ENCODE data around the gene PCIF1.
"Not testable (repeated sequence)": the region's sequence is repeated elsewhere in the genome, so short reads cannot be mapped to it uniquely, and the experiment has no call there.

The PCIF1 gene

DNA sequence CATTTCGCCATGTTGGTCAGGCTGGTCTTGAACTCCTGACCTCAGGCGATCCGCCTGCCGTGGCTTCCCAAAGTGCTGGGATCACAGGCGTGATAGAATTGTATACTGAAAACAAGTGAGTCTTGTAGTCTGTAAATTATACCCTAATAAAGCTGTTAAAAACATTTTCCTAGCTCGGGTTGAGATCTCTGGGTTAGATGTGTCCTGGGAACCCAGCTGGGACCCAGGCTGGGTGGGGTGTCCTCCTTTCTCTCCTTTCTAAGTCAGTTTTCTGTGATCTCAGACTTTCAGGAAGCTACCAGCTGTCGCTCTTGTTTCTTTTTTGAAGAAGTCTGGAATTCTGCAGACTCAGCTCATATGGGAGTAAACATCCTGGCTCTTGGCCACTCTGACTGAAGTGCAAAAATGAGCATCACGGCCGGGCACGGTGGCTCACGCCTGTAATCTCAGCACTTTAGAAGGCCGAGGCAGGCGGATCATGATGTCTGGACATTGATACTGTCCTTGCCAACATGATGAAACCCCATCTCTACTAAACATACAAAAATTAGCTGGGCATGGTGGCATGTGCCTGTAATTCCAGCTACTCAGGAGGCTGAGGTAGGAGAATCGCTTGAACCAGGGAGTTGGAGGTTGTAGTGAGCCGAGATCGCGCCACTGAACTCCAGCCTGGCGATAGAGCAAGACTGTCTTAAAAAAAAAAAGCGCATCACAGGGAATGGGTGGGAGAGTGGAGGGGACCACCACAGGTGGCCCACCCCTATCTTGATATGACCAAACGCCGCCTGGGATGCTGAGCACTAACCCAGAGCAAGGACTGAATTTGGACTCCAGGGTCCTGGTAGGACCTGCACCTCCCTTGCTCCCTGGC lies 9.9 kb upstream of the PCIF1 start:
- no peak for DNase-seq

DNA sequence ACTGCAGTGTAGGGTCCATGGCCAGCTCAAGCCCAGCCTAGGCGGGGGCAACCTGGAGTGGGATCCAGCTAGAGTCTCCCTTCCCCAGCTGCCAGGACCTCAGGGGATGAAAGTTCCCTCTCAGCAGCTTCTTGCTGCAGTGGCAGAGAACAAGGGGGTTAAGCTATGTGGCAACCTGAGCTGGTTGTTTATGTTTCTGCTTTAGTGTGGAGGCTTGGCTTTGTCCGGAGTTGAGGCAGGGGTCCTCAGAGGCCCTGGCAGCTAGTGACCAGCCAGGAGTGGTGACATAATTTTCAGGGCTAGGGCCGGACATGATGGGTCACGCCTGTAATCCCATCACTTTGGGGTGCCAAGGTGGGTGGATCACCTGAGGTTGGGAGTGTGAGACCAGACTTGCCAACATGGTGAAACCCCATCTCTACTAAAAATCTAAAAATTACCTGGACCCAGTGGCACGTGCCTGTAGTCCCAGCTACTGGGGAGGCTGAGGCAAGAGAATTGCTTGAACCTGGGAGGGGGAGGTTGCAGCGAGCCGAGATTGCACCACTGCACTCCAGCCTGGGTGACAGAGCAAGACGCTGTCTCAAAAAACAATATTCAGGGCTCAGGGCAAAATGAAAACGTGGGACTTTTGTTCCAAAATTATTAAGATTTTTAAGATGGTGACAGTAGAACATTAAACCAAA lies 8.5 kb upstream of the PCIF1 start:
- DNase-seq: no peak

DNA sequence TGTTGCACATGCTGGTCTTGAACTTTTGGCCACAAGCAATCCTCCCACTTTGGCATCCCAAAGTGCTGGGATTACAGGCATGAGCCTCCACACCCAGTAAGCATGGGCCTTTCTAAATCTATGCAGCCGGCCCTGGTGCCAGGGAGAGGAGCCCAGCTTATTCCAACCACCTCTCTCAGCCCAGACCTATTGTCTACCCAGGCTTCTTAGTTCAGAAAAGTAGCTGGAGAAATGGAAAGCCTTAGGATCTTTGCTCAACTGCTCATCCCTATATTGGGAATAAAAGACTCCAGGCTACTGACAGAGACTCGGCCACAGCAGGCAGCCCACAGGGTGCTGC lies 7.8 kb upstream of the PCIF1 start:
- no peak for DNase-seq

DNA sequence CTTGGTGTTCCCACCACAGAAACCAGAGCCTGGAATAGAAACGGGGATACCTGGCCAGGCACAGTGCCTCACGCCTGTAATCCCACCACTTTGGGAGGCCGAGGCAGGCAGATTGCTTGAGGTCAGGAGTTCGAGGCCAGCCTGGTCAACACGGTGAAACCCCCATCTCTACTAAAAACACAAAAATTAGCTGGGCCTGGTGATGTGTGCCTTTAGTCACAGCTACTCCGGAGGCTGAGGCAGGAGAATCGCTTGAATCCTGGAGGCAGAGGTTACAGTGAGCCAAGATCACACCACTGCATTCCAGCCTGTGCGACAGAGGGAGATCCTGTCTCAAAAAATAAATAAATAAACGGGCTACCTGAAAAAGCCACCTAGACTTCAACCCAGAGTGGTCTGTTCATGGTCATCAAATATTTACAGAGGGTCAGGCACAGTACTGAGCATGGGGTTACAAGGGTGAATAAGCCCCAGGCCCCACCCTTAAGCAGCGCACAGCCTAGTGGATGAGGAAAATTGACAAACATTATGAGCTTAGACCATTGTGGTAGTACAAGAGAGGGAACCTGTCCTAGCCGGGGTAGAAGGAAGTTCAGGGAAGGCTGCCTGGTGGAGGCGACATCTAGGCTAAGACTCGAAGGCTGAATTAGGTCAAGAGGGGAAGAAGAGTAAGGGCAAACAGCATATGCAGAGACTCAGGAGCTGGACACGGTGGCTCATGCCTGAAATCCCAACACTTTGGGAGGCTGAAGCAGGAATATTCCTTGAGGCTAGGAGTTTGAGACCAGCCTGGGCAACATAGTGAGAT lies 7.2 kb upstream of the PCIF1 start:
- DNase-seq: no peak

DNA sequence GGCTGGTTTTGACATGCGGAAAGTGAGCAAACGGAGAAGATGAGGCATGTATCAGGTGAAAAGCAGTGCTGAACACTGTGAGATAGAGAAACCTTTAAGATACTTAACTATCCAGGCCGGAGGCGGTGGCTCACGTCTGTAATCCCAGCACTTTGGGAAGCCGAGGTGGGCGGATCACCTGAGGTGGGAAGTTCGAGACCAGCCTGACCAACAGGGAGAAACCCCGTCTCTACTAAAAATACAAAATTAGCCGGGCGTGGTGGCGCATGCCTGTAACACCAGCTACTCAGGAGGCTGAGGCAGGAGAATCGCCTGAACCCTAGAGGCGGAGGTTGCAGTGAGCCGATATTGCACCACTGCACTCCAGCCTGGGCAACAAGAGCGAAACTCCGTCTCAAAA lies 2.8 kb upstream of the PCIF1 start:
- DNase-seq: not testable (repeated sequence)

DNA sequence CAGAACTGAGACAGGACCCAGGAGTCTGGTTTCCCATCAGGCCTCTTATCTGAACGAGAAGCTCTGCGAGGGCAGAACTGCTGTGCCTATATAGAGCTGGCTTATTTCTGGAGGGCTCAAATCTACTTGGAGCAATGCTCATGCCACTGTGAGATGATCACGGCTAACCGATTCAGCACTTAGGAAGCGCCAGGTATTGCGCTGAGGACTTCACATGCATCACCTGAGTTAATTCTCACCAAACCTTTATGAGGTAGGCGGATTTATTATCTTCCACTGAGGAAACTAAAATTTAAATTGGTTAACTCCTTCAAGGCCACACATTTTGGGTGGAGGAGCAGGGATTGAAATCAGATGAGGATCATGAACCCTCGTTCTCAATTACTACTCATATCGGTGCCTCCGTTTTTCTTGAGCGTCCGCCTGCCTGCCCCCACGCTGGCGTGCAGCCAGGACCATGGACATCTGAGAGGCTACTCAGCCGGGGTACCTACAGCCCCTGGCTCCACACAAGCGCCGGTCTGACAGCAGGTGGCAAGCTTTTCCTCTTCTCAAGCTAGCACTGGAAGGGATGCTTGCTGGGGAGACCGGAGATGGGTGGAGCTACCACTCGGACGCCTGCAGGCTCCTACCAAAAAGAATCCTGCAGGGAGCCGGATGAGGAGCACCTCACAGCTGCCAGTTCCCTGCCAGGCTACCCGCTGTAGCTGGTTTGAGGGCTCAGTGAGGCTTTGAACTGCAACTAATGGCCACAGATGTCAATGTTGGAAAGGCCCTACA lies 1.0 kb upstream of the PCIF1 start:
- DNase-seq: peak; percentile 26

DNA sequence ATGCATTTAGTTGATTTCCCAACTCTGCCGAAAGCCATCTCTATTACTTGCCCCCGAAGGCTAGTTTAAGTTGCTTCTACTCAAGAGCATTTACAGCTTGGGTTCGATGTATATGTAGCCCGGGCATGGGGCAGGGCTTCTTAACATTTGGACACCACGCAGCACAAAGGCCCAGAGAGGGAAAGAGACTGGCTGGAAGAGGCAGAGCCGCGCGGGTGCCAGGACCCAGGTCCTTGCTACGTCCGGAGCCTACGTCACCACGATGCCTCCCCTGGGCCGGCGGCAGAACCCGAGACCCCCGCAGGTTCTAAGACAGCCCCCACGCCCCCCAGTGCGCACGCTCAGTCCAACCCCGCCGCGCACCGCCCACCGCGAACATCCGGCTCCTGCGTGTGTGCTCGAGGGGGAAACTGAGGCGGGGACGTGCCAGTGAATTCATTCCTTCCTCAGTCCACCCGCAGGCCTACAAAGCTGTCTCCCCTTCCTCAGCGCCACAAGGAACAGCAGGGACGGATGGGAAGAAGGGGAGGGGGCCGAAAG lies 367 bp upstream of the PCIF1 start:
- no peak for DNase-seq

DNA sequence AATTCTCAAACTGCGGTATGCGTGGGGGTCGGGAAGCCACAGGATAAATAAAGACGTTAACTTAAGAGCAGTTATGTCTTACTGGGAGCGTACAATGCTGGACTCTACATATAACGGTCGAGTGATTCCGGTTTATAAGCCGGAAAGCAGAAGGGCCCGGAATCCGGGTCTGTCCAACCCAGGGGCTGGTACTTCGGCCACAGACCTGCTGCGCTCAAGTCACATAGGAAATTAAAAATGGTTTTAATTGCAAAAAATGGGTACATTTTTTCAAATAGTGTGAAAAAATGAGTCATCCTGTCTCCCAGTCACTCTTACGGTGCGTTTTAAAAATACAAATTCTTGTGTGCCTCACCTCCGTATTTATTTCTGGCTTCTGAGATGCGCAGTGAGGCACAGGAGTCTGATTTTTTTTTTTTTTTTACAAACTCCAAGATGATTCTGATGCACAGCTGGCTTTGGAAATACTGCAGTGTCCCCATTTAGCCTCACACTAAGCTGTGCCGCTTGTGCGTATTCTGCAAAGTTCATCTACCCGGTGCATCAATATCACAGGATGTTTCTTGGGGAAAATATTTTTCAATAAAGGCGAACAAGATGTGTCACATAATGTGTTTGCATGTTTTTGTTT lies 1.0 kb downstream of the PCIF1 start:
- no peak for DNase-seq

DNA sequence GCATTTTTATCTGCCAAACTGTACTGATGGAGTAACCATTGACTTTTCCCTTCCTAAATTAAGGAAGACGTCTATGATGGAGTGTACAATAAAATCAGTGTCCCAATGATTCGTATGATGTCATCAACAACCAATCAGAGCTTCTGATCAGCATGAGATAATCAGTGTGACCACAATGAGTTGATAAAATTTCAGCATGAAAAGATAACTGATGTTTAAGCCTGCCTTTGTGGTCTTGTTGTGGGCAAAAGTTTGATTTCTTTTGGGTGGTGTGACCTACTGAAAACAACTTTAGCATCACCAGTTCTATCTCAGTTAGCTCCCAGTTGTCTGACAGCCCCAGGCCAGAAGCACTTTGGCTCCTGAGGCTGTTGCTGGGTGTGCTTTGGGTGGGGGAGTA lies 3.3 kb downstream of the PCIF1 start:
- no peak for DNase-seq

DNA sequence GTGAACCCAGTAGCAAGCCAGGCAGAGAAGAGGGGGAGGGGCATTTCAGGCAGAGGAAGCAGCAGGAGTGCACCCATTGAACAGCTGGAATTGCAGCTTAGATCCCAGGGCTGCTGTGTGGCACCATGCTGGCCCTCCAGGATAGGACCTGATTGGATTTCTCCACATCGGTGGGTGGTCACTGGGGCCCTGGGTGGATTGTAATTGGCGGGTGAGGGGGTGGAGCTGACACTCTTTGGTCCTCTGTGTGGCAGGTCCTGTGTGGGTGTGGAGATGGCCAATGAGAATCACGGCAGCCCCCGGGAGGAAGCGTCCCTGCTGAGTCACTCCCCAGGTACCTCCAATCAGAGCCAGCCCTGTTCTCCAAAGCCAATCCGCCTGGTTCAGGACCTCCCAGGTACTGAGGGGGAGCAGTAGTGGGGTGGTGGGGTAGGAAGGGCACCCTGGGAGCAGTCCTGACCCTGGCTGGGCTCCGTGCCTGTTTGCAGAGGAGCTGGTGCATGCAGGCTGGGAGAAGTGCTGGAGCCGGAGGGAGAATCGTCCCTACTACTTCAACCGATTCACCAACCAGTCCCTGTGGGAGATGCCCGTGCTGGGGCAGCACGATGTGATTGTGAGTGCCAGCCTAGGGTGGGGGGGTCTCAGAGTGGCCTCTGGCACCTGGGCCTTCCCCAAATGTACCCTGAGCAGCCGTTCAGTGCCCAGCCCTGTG lies 4.4 kb downstream of the PCIF1 start:
- no peak for DNase-seq

DNA sequence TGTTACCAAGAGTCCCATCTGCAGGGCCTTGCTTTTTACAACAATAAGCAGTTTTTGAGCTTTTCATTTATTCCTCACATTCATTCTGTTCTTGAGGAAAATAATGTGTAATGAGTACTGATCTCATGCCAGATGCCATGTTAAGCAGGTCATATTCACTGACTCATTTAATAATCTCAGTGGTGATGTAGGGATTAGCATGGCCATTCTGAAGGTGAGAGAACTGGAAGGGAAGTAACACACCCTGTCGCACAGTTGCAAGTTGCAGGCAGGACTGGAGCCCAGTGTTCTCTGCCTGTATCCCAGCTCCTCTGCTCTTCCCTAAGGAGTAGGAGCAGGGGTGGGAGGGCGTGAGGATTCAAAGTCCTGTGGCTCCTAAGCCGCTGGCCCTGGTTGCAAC lies 5.6 kb downstream of the PCIF1 start:
- no peak for DNase-seq

DNA sequence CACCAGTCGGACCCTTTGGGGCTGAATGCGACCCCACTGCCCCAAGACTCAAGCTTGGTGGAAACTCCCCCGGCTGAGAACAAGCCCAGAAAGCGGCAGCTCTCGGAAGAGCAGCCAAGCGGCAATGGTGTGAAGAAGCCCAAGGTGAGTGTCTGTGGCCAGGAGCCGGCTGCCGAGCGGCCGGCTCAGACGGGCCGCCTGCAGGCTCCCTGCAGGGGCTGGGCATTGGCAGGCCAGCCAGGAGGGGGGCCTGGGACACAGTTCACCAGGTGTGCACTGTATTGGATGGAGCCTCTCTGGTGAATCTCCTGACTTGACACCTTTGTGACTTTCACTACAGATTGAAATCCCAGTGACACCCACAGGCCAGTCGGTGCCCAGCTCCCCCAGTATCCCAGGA lies 6.0 kb downstream of the PCIF1 start:
- no peak for DNase-seq

DNA sequence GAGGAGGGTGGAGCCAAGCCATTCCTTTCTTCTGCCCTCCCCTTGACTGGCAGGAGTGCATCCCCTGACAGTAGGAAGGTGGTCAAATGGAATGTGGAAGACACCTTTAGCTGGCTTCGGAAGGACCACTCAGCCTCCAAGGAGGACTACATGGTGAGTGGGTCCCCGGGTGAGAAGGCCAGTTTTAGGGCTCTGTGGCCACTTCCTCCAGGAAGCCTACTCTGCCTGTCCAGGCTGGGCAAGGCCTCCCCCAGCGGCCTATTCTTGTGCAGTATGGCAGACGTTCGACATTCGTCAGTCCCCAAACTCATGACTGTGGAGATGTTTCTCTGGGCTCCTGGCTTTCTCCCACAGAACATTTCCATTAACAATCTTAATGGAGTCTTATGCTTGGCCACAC lies 9.1 kb downstream of the PCIF1 start:
- no peak for DNase-seq

DNA sequence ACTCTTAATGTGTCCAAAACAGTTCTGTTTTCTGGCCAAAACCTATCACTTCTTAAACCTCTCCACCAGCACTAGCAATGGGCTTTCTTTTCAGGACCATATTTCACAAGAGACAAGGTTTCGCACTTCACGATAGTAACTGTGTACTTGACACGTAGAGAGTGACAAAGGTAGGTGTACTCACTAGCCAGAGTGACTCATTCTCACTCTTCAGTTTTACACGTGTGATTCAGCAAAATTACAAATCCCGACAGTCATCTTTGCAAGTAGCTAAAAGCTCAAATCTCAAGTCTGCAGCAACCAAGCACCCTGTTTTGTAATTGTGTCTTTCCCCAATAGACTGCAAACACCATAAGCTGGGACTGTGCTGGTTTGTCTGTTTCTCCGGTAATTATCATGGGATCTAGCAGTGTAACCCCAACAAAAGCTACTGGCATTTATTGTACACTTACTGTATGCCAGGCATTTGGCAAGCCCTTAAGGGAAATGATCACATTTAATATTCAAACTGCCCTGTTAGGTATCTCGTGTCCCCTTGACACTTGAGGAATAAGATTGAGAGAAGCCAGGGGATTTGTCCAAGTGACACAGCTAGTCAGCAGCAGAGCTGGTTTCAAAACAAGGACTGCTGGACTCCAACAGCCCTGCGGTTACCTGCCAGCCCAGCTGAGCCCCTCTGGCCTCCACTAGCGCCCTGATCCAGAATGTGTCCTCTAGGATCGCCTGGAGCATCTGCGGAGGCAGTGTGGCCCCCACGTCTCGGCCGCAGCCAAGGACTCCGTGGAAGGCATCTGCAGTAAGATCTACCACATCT lies 9.9 kb downstream of the PCIF1 start:
- no peak for DNase-seq

DNA sequence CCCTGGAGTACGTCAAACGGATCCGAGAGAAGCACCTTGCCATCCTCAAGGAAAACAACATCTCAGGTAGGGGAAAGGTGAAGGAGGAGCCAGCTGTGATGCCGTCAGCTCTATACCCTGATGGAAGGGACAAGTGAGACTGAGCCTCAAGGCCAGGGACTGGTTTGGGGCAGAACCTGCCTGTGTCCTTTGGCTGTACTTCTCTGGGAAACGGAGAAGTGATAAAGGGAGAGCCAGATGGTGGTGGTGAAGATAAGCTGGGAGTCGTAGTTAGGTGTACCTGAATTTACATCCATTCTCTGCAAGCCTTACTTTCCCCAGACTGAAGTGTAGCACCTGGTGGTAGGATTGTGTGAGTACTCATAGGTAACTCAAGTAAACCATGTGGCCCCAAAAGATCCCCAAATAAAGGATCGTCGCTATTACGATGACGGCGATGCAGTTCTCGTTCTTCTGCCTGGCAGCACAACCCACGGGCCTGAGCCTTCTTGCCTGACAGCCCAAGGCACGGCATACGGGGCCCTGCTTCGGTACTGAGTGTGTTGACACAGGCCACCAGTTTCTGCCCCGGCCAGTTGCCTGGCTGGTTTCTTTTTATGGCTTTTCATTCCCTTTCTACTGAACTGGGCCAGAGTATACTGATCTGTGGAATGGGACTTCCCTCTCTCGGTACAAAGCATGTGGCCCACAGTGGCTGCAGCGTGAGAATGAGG lies 10.6 kb downstream of the PCIF1 start:
- DNase-seq: no peak

DNA sequence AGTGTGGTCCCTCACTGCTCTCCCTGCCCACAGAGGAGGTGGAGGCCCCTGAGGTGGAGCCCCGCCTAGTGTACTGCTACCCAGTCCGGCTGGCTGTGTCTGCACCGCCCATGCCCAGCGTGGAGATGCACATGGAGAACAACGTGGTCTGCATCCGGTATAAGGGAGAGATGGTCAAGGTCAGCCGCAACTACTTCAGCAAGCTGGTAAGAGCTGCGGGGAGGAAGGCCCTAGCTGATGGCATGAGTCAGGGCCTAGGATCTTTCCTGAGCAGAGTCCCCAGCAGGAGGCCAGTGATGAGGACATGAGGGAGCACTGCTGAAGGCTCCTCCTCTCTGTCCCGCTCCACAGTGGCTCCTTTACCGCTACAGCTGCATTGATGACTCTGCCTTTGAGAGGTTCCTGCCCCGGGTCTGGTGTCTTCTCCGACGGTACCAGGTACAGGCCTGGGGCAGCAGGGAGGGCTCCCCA lies 11.2 kb downstream of the PCIF1 start:
- DNase-seq: no peak

DNA sequence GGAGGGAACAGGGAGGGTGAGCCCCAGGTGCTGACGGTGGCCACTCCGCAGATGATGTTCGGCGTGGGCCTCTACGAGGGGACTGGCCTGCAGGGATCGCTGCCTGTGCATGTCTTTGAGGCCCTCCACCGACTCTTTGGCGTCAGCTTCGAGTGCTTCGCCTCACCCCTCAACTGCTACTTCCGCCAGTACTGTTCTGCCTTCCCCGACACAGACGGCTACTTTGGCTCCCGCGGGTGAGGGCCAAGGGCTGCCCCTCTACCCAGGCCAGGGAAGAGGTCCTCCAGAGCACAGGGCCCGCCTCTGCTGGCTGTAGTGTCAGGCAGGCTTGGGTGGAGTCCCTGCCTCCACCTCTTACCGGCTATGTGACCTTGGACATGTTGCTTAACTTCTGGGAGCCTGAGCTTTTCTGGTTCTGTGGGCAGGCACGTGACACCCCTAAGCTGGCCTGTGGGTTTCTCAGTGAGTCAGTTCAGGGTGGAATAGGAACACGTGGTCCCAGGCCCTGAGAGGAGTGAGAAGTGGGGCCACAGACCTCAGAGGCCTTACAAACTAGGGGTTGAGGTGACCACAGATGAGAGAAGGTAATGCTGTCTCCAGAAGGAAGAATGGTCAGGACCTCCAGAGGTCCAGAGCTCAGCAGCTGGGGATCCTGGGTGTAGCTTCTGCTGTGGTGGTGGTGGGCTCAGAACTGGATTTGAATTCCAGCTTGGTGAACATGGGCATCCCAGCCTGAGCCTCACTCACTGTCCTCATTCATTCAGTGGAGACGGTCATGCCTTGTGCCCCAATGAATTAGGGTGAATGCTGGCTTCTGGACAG lies 11.9 kb downstream of the PCIF1 start:
- DNase-seq: no peak

DNA sequence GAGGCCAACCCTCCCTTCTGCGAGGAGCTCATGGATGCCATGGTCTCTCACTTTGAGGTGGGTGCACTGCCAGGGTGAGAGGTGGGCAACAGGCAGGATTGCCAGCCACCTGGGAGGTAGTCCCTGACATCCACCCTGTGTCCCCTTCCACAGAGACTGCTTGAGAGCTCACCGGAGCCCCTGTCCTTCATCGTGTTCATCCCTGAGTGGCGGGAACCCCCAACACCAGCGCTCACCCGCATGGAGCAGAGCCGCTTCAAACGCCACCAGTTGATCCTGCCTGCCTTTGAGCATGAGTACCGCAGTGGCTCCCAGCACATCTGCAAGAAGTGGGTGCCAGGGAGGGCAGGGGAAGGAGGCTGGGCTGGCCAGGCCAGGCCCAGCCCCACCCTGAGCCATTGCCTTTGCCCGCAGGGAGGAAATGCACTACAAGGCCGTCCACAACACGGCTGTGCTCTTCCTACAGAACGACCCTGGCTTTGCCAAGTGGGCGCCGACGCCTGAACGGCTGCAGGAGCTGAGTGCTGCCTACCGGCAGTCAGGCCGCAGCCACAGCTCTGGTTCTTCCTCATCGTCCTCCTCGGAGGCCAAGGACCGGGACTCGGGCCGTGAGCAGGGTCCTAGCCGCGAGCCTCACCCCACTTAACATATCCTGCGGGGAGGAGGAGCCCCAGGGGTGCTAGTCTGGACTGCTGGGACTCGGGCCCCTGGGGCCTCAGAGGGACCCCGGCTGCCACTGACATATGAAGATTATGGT lies 12.8 kb downstream of the PCIF1 start:
- DNase-seq: no peak

All from activated T-cell treated with anti-CD3 and anti-CD28 coated beads for 4 hours (primary cell).